ENCODE measurements around the gene OGFOD1.

OGFOD1 gene

DNA sequence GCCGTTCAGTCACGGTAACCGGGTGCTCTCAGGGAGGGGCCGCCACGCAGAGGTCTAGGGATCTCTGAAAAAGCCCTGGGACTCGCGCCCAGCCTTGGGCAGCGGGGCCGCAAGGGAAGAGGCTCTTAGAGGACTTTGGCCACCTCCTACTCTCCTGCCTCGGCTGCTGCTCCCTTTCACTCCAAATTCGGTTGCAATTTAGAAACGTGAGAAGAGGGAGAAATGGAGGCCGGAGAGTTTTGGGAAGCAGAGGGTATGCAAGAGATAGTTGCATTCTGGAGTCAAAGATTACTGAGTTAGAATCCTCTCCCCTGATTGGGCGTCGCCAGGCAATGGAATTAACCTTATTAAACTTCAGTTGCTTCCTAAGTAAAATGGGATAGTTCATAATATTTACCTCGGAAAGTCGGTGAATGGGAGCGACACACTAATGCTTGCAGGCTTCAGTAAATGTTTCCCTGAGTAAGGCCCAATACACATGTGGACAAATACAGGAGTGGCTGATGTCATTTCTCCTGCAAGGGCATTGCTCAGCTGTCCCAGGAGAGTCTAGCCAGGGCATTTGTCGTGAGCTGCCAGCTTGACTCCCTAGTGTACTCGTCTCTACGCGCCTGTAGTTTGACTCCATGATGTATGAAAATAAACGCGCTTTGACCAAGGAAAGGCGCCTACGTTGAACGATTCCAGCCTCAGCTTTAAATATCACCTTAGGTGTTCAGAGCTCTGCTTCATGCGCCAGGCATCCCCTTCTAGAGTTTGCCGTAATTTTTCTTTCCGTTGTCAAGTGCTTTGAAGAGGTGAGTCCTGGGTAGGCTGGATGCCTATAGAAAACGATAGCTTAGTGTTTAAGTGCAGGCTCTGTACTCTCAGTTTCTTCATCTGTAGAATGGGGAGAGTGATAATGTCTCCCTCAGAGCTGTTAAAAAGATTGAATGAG, 667 bp downstream of the OGFOD1 start:
- no peaks in the 10 kb centered on the region for H3K27me3 Mint-ChIP-seq
- intact Hi-C loops (cut with micrococcal nuclease) = loop anchor here (1.0 kb wide), 1 partner anchor 27 kb away; the partner anchor contains the start of gene AMFR
- H3K4me3 Mint-ChIP-seq = peak overlapping the region; percentile 89
- H3K9me3 Mint-ChIP-seq = no peaks in the 10 kb centered on the region
- H3K4me1 Mint-ChIP-seq (ENCODE audit: low read depth) = peaks cover 29% of the 10 kb centered on the region
- H3K36me3 Mint-ChIP-seq (ENCODE audit: low read depth) = peaks cover 58% of the 10 kb centered on the region
- H3K27ac Mint-ChIP-seq = peak overlapping the region; percentile 87

DNA sequence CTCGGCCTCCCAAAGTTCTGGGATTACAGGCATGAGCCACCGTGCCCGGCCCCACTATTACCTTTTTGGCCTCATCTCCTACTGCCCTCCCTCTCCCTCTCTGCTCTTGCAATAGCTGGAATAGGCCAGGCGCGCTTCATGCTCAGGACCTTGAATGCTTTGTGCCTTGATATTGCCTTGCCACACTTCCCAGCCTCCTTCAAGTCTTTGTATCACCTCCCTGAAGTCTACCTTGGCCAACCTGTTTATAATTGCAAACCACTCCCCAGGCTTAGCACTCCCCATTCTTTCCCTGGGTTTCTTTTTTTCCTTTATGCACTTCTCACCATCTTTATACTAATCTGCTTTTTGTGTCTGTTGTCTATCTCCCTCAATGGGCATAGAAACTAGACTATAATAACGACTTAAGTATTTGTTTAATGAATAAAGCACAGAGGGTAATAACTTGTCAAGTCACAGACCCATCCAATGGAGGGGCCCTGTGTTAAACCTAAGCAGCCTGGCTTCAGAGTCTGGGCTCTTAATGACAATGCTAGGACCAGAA, 6.6 kb downstream of the OGFOD1 start:
- H3K36me3 Mint-ChIP-seq (ENCODE audit: low read depth) = peaks cover 90% of the 10 kb centered on the region
- H3K4me3 Mint-ChIP-seq = no peak overlapping the region
- H3K9me3 Mint-ChIP-seq = no peaks in the 10 kb centered on the region
- intact Hi-C loops (cut with micrococcal nuclease) = no loop called here
- no peaks in the 10 kb centered on the region for H3K4me1 Mint-ChIP-seq (ENCODE audit: low read depth)
- no peak overlapping the region for H3K27ac Mint-ChIP-seq
- H3K27me3 Mint-ChIP-seq = no peaks in the 10 kb centered on the region

DNA sequence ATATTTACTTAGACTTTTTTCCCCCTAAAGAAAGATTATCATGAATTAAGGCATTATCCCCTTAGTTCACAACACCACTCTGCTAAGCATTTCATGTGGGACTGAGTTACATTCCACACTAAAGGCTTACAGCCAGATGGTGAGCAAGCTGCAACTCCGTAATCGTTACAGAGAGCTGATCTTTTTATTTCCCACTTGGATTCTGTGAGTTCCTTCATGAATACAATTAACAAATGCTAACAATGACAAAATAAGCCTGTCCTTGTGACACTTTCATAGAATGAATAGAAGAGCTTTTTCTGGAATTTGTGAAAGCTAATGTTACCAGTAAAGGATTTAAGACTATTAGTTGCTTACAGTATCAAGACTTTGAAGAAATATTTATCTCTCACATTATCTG, 8.7 kb downstream of the OGFOD1 start:
- no peaks in the 10 kb centered on the region for H3K4me1 Mint-ChIP-seq (ENCODE audit: low read depth)
- H3K27ac Mint-ChIP-seq = no peak overlapping the region
- no peaks in the 10 kb centered on the region for H3K9me3 Mint-ChIP-seq
- H3K4me3 Mint-ChIP-seq = no peak overlapping the region
- H3K27me3 Mint-ChIP-seq = no peaks in the 10 kb centered on the region
- intact Hi-C loops (cut with micrococcal nuclease) = no loop called here
- H3K36me3 Mint-ChIP-seq (ENCODE audit: low read depth) = peaks cover 91% of the 10 kb centered on the region

GRCh38 chr16:56462064-56462796, 10.9 kb downstream of the OGFOD1 start:
- Mint-ChIP-seq H3K9me3 (no peaks in the 10 kb centered on the region), H3K4me3 (no peak overlapping the region), H3K36me3 (ENCODE audit: low read depth) (peaks cover 90% of the 10 kb centered on the region), H3K27ac (no peak overlapping the region), H3K4me1 (ENCODE audit: low read depth) (no peaks in the 10 kb centered on the region), H3K27me3 (no peaks in the 10 kb centered on the region)
- intact Hi-C loops (cut with micrococcal nuclease) = no loop called here

DNA sequence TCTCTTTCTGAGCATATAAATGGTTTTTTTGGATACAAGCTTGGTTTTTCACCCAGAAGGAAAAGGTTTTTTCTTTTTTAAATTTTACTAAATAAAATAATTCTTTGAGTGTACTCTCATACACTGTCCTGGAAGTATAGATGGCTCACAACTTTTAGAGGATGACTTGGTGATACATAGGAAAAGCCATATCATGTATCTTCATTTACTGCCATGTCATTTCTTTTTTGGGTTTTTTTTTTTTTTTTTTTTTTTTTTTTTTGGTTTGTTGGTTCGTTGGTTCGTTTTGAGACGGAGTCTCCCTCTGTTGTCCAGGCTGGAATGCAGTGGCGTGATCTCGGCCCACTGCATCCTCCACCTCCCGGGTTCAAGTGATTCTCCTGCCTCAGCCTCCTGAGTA, 11.8 kb downstream of the OGFOD1 start:
- Mint-ChIP-seq H3K27me3 (no peaks in the 10 kb centered on the region), H3K4me1 (ENCODE audit: low read depth) (no peaks in the 10 kb centered on the region), H3K27ac (no peak overlapping the region), H3K9me3 (no peaks in the 10 kb centered on the region), H3K36me3 (ENCODE audit: low read depth) (peaks cover 90% of the 10 kb centered on the region), H3K4me3 (no peak overlapping the region)
- intact Hi-C loops (cut with micrococcal nuclease) = no loop called here

GRCh38 chr16:56466344-56466743, 15.0 kb downstream of the OGFOD1 start:
- H3K4me1 Mint-ChIP-seq (ENCODE audit: low read depth) = no peaks in the 10 kb centered on the region
- no peak overlapping the region for H3K27ac Mint-ChIP-seq
- peaks cover 97% of the 10 kb centered on the region for H3K36me3 Mint-ChIP-seq (ENCODE audit: low read depth)
- no peaks in the 10 kb centered on the region for H3K27me3 Mint-ChIP-seq
- intact Hi-C loops (cut with micrococcal nuclease) = no loop called here
- no peak overlapping the region for H3K4me3 Mint-ChIP-seq
- no peaks in the 10 kb centered on the region for H3K9me3 Mint-ChIP-seq

DNA sequence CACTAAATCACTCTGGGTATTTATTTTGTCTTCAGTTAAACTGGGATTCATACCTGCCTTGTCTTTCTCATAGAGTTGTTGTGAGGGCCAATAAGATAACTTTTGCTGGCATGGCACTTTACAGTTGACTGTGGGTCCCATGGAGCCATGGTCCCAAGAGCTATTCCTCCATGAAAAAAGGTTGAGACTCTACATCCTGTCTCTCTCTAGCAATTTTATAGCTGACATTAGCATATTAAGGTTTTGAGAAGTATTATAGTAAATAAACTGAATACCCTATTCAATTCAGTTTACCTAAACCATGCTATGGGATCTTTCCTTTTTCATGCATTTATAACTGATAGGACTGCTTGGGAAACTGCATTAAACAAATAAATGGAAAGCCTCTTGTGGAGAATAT, 17.4 kb downstream of the OGFOD1 start:
- Mint-ChIP-seq H3K36me3 (ENCODE audit: low read depth) (peaks cover 99% of the 10 kb centered on the region), H3K9me3 (no peaks in the 10 kb centered on the region), H3K27me3 (no peaks in the 10 kb centered on the region), H3K4me3 (no peak overlapping the region), H3K4me1 (ENCODE audit: low read depth) (no peaks in the 10 kb centered on the region), H3K27ac (no peak overlapping the region)
- intact Hi-C loops (cut with micrococcal nuclease) = no loop called here

DNA sequence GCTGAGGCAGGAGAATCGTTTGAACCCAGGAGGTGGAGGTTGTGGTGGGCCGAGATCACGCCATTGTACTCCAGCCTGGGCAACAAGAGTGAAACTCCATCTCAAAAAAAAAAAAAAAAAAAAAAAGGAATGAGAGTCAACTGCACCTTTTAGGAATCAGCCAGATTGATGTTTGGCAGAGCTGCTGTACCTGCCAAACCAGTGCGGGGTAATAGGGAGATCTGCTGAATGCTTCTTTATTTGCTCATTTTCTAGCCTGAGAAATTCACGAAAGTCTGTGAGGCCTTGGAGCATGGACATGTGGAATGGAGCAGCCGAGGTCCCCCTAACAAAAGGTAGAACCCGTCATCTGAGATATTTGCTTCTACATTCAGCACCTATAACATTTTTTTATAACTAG, 18.4 kb downstream of the OGFOD1 start:
- no peaks in the 10 kb centered on the region for H3K4me1 Mint-ChIP-seq (ENCODE audit: low read depth)
- H3K27me3 Mint-ChIP-seq = no peaks in the 10 kb centered on the region
- peaks cover 97% of the 10 kb centered on the region for H3K36me3 Mint-ChIP-seq (ENCODE audit: low read depth)
- no peaks in the 10 kb centered on the region for H3K9me3 Mint-ChIP-seq
- intact Hi-C loops (cut with micrococcal nuclease) = no loop called here
- H3K27ac Mint-ChIP-seq = no peak overlapping the region
- H3K4me3 Mint-ChIP-seq = no peak overlapping the region

DNA sequence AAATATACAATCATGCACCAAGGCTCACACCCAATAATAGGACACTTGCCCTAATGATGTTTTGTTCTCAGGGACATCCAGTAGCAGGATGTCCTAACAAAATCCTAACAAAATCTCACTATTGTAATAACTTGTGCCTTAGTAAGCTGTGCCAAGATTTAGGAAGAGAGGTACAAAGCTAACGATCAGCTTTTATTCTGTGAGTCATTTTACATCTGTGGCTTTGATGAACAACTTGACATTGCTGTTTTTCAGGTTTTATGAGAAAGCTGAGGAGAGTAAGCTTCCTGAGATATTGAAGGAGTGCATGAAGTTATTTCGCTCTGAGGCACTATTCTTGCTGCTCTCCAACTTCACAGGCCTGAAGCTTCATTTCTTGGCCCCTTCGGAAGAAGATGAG, 18.9 kb downstream of the OGFOD1 start:
- H3K4me1 Mint-ChIP-seq (ENCODE audit: low read depth) = no peaks in the 10 kb centered on the region
- H3K9me3 Mint-ChIP-seq = no peaks in the 10 kb centered on the region
- no peak overlapping the region for H3K27ac Mint-ChIP-seq
- no peaks in the 10 kb centered on the region for H3K27me3 Mint-ChIP-seq
- peaks cover 97% of the 10 kb centered on the region for H3K36me3 Mint-ChIP-seq (ENCODE audit: low read depth)
- intact Hi-C loops (cut with micrococcal nuclease) = no loop called here
- H3K4me3 Mint-ChIP-seq = no peak overlapping the region

GRCh38 chr16:56470666-56471065, 19.3 kb downstream of the OGFOD1 start:
- H3K9me3 Mint-ChIP-seq = no peaks in the 10 kb centered on the region
- no peak overlapping the region for H3K4me3 Mint-ChIP-seq
- H3K27me3 Mint-ChIP-seq = no peaks in the 10 kb centered on the region
- H3K4me1 Mint-ChIP-seq (ENCODE audit: low read depth) = no peaks in the 10 kb centered on the region
- intact Hi-C loops (cut with micrococcal nuclease) = no loop called here
- peaks cover 97% of the 10 kb centered on the region for H3K36me3 Mint-ChIP-seq (ENCODE audit: low read depth)
- H3K27ac Mint-ChIP-seq = no peak overlapping the region

- H3K4me1 Mint-ChIP-seq (ENCODE audit: low read depth) = no peaks in the 10 kb centered on the region
- H3K36me3 Mint-ChIP-seq (ENCODE audit: low read depth) = peaks cover 87% of the 10 kb centered on the region
- H3K4me3 Mint-ChIP-seq = no peak overlapping the region
- no peaks in the 10 kb centered on the region for H3K9me3 Mint-ChIP-seq
- no peaks in the 10 kb centered on the region for H3K27me3 Mint-ChIP-seq
- H3K27ac Mint-ChIP-seq = no peak overlapping the region
- intact Hi-C loops (cut with micrococcal nuclease) = no loop called here
These were observed 23.8 kb downstream of the OGFOD1 start for GRCh38 chr16:56475201-56475600.

- peaks cover 72% of the 10 kb centered on the region for H3K36me3 Mint-ChIP-seq (ENCODE audit: low read depth)
These were observed 25.9 kb downstream of the OGFOD1 start for GRCh38 chr16:56477096-56477878.

GRCh38 chr16:56478281-56479049, 27.1 kb downstream of the OGFOD1 start:
- intact Hi-C loops (cut with micrococcal nuclease) = no loop called here

More at GRCh38 chr16:56477096-56477878, 25.9 kb downstream of the OGFOD1 start:
- Mint-ChIP-seq H3K4me3 (no peak overlapping the region), H3K9me3 (no peaks in the 10 kb centered on the region), H3K27me3 (no peaks in the 10 kb centered on the region), H3K27ac (no peak overlapping the region), H3K4me1 (ENCODE audit: low read depth) (no peaks in the 10 kb centered on the region)
- intact Hi-C loops (cut with micrococcal nuclease) = no loop called here

More at GRCh38 chr16:56478281-56479049, 27.1 kb downstream of the OGFOD1 start:
- Mint-ChIP-seq H3K4me3 (no peak overlapping the region), H3K27me3 (no peaks in the 10 kb centered on the region), H3K27ac (no peak overlapping the region), H3K36me3 (ENCODE audit: low read depth) (peaks cover 63% of the 10 kb centered on the region), H3K4me1 (ENCODE audit: low read depth) (no peaks in the 10 kb centered on the region), H3K9me3 (no peaks in the 10 kb centered on the region)

Data from dendritic cell treated with granulocyte-macrophage colony-stimulating factor and Interleukin-4, amounts not matched to agents 40 ng/mL and 50 ng/mL, for 4 days (primary cell).